Activated T-helper 1 cell treated with anti-CD3 and anti-CD28 coated beads, Interleukin-12 subunit alpha, Interleukin-12 subunit beta, Interleukin-2, Interleukin-4 antibody, amounts not matched to agents 30 ng/mL and 10 ng/mL and 1 ng/mL, durations not matched to agents 14 hours and 24 hours and 36 hours (primary cell): ENCODE results near the gene ADD2. TPM values are rescaled to one million over a fixed set of nuclear protein-coding genes. Genes with fewer than 3 reads are reported as not detected.
A peak's percentile ranks its signal among the peaks of the same experiment; 100 is the strongest.
"Not testable (repeated sequence)": the region's sequence is repeated elsewhere in the genome, so short reads cannot be mapped to it uniquely, and the experiment has no call there.

Source experiments
- DNase-seq: peaks from one replicate; pipeline ENCODE4 v3.0.0; 2021; ENCODE audit warnings: low spot score
- H3K27ac Mint-ChIP-seq: one replicate; pipeline ENCODE4 v1.8.0; 2021; ENCODE audit warnings: mild to moderate bottlenecking, mixed read lengths
- H3K27me3 Mint-ChIP-seq: one replicate; pipeline ENCODE4 v1.8.0; 2022; ENCODE audit warnings: mild to moderate bottlenecking, moderate library complexity, mixed read lengths; ENCODE audit not compliant: insufficient read depth
- H3K36me3 Mint-ChIP-seq: one replicate; pipeline ENCODE4 v1.8.0; 2021; ENCODE audit warnings: low read depth, mixed read lengths
- H3K4me1 Mint-ChIP-seq: one replicate; pipeline ENCODE4 v1.8.0; 2021; ENCODE audit warnings: low read depth, mixed read lengths
- H3K4me3 Mint-ChIP-seq: one replicate; pipeline ENCODE4 v1.8.0; 2021; ENCODE audit warnings: mild to moderate bottlenecking, moderate library complexity, mixed read lengths
- H3K9me3 Mint-ChIP-seq: one replicate; pipeline ENCODE4 v1.8.0; 2021; ENCODE audit warnings: mixed read lengths
- intact Hi-C: fragments of 100-400 bp; cut with micrococcal nuclease; formaldehyde crosslinking; loops from one replicate; pipeline ENCODE4 v1.15.1; 2024
- total RNA-seq: library from RNA; stranded (reverse); gene quantifications from 2 replicates; pipeline ENCODE4 v1.2.3, GENCODE V29; 2022

The ADD2 gene, protein sequence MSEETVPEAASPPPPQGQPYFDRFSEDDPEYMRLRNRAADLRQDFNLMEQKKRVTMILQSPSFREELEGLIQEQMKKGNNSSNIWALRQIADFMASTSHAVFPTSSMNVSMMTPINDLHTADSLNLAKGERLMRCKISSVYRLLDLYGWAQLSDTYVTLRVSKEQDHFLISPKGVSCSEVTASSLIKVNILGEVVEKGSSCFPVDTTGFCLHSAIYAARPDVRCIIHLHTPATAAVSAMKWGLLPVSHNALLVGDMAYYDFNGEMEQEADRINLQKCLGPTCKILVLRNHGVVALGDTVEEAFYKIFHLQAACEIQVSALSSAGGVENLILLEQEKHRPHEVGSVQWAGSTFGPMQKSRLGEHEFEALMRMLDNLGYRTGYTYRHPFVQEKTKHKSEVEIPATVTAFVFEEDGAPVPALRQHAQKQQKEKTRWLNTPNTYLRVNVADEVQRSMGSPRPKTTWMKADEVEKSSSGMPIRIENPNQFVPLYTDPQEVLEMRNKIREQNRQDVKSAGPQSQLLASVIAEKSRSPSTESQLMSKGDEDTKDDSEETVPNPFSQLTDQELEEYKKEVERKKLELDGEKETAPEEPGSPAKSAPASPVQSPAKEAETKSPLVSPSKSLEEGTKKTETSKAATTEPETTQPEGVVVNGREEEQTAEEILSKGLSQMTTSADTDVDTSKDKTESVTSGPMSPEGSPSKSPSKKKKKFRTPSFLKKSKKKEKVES
- total RNA-seq: 6.9 and 9.0 TPM in 2 replicates

DNA sequence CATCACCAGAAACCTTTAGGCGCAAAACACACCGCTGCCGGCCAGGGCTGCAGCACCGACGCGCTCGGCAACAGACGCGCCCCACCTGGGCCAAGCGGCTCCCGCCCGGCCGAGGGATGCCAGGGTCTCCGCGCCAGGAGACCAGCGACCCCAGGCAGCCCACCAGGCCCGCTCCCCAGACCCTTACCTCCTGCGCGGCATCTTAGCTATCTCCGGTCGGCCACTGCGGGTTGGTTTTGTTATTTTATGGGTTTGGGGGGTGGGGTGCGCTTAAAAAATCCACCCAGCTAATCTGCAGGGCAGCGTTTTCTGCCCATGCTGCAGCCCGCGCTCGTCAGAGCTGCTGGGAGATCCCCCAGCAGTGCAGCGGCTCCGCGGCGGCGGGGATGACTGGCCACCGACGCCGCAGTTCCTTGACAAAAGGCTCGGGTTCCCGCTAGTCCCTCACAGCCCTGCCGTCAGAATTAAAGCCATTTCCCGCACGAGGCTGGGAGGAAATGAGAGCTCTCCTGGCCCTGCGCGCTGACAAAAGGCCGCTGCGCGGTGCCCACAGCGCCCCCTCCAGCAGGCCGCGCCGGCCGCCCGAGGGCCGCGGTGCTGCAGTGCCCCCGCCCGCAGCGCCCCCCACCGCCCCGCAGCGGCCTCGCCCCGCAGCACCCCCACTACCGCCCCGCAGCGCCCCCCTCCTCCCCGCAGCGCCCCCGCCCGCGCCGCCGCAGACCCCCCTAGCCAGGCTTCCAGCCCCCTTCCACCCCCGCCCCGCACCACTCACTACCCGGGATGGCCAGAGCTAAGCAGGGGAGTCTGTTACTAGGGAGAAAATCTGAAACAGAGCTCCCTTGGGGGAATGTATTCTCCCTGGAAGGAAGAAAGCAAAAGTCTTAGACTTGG, at the start of gene ADD2:
ADD2 (minus strand) TSS at position 502 of the 891 bp plus-strand sequence. CDS start 61,792 bp downstream, outside the sequence.
- intact Hi-C loops: loop anchor here (5.0 kb wide), 2 partner anchors 111 to 466 kb away; partner anchors contain the start of gene FAM136A
- peaks cover 2% of the 10 kb centered on the region for H3K36me3 Mint-ChIP-seq
- H3K27ac Mint-ChIP-seq: peak within 1 kb of the TSS; percentile 76
- H3K4me1 Mint-ChIP-seq: peaks cover 26% of the 10 kb centered on the region
- no peaks in the 10 kb centered on the region for H3K9me3 Mint-ChIP-seq
- peak; percentile 48 for DNase-seq
- H3K27me3 Mint-ChIP-seq: peaks cover 37% of the 10 kb centered on the region
- H3K4me3 Mint-ChIP-seq: peak within 1 kb of the TSS; percentile 89

DNA sequence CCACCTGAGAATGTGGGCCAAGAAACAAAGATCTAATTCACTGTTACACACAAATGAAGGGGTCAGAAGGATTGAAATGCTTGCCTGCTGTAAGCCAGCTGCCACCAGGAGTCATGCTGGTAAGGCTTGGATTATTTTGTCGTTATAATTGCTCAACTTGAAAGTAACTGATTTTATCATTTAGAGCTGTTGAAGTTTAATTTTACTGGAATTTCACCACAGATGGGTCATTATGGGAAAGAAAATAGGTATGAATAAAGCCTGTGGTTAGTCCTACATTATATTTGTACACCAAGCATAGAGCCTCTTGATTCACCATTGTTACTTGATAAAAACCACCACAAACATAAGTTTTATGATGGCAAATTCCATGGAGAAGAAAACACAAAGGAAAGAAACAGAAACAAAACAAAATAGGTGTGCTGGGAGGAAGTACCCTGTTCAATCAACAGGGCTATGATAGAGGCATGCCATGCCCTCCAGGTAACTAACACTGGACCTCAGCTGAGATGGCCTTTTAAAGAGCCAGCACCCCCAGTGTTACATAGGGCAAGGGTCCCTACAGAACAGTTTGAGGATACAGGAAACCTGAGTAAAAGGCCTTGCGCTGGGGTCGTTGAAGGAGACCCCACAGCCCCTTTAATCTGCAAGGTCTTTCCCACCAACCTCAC, 49.4 kb upstream of the ADD2 start:
- intact Hi-C loops: no loop called here
- Mint-ChIP-seq H3K4me1 (peaks cover 6% of the 10 kb centered on the region), H3K4me3 (no peak overlapping the region), H3K36me3 (no peaks in the 10 kb centered on the region), H3K9me3 (no peaks in the 10 kb centered on the region), H3K27ac (no peak overlapping the region), H3K27me3 (no peaks in the 10 kb centered on the region)
- DNase-seq: no peak

DNA sequence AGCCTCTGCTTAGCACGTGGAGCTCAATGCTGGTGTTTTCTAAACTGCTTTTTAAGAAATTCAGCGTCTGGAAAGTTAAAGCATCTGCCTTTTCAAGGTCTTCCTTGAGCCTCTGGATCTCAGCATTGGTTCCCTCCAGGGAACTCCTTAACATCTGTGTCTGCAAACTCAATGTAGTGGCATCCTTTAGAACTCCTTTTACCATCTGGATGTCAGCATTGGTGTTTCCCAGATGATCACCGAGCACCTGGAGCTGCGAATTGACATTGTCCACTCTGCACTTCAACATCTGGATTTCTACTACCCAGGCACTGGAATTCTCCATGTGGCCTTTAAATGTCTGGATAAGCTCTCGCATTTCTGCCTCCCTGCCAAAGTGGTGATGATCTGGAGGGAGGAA, 48.7 kb upstream of the ADD2 start:
- Mint-ChIP-seq H3K9me3 (no peaks in the 10 kb centered on the region), H3K36me3 (no peaks in the 10 kb centered on the region), H3K27me3 (no peaks in the 10 kb centered on the region), H3K4me1 (peaks cover 6% of the 10 kb centered on the region), H3K27ac (no peak overlapping the region), H3K4me3 (no peak overlapping the region)
- DNase-seq: no peak
- intact Hi-C loops: no loop called here

DNA sequence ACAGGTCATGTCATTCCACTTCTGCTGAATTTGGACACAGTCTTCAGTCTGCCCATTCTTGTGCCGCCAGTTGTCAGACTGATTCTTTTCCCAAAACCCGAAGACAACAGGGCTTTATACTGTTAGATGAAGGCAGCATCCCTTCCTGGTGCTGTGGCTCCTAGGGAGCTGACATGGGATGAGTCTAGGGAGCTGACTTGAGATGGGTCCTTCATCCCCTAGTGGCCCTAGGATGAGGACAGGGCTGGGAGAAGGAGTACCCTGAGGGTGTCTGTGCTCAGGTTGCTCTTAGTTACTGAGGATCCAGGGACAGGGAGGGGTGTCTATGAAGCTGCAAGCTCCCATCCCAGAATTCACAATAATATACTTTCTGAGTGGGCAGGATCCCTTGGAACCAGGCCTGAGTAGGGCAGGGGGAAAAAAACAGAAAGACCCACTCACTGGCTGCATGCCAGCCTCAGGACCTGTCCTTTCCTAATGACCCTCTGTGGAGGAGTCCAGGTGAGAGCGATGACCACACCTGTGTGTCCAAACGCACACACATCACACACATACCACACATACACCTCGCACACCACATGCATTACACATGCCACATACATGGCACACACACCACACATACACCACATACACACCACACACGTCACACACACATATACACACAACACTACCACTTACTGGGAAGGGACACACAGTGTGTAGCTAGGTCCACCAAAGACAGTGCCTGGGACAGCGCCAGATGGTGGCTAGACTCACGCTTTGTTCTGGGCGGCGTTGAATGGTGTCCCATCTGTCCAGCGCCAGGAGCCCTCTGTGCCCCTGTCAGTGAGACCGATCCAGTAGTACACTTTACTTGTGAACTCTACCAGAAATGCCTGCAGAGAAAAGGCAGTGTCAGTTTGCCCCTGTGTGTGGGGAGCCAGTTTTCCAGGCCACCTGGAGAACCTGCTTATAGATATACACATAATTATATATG, 41.3 kb upstream of the ADD2 start:
- Mint-ChIP-seq H3K9me3 (no peaks in the 10 kb centered on the region), H3K36me3 (no peaks in the 10 kb centered on the region), H3K27me3 (no peaks in the 10 kb centered on the region), H3K4me1 (no peaks in the 10 kb centered on the region), H3K27ac (no peak overlapping the region), H3K4me3 (no peak overlapping the region)
- intact Hi-C loops: no loop called here
- DNase-seq: no peak

DNA sequence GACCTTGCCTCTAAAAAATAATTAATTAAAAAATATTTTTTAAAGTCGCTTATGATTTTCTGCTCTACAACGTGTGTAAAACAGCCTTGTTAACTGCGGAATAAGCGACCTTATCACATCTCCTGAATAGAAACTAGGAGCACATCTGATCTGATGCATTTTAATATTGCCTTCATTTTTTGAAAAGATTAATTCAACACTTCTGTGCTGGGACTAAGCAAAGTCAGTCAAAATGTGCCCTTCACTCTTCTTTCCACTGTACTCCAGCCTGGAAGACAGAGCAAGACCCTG, 39.8 kb upstream of the ADD2 start:
- no peaks in the 10 kb centered on the region for H3K9me3 Mint-ChIP-seq
- intact Hi-C loops: no loop called here
- no peak for DNase-seq
- H3K27me3 Mint-ChIP-seq: no peaks in the 10 kb centered on the region
- H3K36me3 Mint-ChIP-seq: no peaks in the 10 kb centered on the region
- H3K4me1 Mint-ChIP-seq: no peaks in the 10 kb centered on the region
- no peak overlapping the region for H3K27ac Mint-ChIP-seq
- no peak overlapping the region for H3K4me3 Mint-ChIP-seq

DNA sequence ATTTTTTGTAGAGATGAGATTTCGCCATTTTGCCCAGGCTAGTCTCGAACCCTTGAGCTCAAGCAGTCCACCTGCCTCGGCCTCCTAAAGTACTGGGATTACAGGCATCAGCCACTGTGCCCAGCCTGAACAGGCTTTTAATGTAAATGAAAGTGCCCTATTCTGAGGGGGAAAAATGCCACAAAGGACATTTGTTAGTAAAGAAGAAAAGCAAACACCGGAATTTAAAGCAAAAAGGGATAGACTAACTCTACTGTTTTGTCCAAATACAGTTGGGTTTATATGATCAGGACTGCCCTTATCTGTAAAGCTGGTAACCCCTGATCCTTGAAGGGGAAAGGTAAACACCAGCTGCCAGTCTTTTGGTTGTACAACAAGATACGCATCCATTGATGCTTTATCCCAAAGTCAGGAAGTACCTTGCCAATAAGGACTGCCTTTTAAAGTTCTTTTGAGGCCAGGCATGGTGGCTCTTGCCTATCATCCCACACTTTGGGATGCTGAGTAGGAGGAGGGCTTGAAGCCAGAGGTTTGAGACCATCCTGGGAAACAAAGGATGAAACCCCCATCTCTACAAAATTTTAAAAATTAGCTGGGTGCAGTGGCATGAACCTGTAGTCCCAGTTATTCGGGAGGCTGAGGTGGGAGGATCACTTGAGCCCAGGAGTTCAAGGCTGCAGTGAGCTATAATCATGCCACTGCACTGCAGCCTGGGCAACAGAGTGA, 39.3 kb upstream of the ADD2 start:
- intact Hi-C loops: no loop called here
- Mint-ChIP-seq H3K9me3 (no peaks in the 10 kb centered on the region), H3K4me1 (no peaks in the 10 kb centered on the region), H3K27me3 (no peaks in the 10 kb centered on the region), H3K4me3 (no peak overlapping the region), H3K36me3 (no peaks in the 10 kb centered on the region), H3K27ac (no peak overlapping the region)
- DNase-seq: no peak

DNA sequence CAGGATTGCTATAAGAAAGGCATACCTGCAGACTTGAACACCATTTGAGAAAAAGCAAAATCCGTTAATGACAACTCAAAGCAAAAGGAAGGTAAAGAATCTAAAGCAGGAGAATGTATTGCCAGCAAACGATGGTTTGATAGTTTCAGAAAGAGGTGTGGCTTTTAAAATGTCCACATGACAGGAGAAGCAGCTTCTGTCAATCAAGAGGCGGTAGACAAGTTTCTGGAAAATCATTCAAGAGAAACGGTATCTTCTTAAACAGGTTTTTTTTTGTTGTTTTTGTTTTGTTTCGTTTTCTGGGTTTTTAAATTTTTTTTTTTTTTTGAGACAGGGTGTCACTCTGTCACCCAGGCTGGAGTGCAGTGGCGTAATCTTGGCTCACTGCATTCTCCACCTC, 38.6 kb upstream of the ADD2 start:
- Mint-ChIP-seq H3K4me1 (no peaks in the 10 kb centered on the region), H3K36me3 (no peaks in the 10 kb centered on the region), H3K4me3 (no peak overlapping the region), H3K9me3 (no peaks in the 10 kb centered on the region), H3K27ac (no peak overlapping the region), H3K27me3 (no peaks in the 10 kb centered on the region)
- DNase-seq: no peak
- intact Hi-C loops: no loop called here

DNA sequence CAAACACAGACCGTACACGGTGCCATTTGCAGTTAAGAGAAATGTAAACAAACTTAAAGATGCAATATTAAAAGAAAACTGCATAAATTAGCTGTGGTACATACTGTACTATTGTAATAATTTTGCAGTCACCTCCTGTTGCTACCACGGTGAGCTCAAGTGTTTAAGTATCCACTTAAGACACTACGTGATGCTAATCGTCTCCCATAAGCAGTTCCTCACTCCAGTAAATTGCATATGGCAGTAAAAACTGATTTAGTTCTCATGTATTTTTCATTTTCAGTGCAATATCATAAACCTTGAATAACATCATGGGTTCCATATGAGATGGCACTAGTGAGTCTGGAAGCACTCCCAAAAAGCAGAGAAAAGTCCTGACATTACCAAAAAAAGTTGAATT, 38.0 kb upstream of the ADD2 start:
- Mint-ChIP-seq H3K27ac (no peak overlapping the region), H3K27me3 (no peaks in the 10 kb centered on the region), H3K9me3 (no peaks in the 10 kb centered on the region), H3K4me3 (no peak overlapping the region), H3K36me3 (no peaks in the 10 kb centered on the region), H3K4me1 (no peaks in the 10 kb centered on the region)
- no peak for DNase-seq
- intact Hi-C loops: no loop called here

DNA sequence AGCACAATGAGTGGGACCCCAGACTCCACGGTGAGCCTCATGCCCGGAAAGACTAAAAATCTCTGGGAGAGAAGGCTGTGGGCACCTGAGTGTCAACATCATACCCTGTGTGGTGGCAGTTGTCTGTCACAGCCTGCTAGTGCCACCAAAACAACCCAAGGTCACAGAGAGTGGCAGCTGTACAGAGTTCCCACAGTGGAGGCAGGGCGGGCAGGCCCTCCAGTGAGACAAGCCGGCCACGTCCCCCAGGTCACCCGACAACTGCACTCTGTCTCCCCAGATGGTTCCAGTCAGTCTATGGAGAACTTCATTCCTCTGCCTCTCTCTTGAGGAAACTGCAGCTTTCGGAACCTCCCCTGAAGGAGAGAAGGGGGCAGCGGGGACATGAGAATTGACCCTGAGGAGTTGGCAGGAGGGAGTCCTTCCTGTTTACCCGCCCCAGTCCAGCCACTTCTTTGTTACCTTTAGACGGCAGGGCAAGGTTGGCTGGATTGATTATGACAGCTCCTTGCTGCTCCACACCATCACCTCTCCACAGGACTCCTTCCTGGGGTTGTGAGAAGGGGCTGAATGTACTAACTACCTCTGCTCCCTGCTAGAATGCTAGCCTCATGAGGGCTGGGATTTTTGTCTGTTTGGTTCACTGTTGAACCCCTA, 33.7 kb upstream of the ADD2 start:
- Mint-ChIP-seq H3K36me3 (peaks cover 3% of the 10 kb centered on the region), H3K4me1 (peaks cover 4% of the 10 kb centered on the region), H3K27me3 (no peaks in the 10 kb centered on the region), H3K27ac (no peak overlapping the region), H3K4me3 (no peak overlapping the region), H3K9me3 (peaks cover 12% of the 10 kb centered on the region)
- no peak for DNase-seq
- intact Hi-C loops: no loop called here

DNA sequence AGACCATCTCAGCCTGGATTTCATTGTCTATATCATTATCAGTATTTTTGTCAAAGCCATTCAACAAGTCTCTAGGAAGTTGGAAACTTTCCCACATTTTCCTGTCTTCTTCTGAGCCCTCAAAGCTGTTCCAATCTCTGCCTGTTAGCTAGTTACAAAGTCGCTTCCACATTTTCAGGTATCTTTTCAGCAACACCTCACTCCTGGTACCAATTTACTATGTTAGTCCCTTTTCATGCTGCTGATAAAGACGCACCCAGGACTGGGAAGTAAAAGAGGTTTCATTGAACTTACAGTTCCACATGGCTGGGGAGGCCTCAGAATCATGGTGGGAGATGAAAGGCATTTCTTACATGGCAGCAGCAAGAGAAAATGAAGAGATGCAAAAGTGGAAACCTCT, 31.7 kb upstream of the ADD2 start:
- Mint-ChIP-seq H3K4me1 (peaks cover 4% of the 10 kb centered on the region), H3K27ac (no peak overlapping the region), H3K4me3 (no peak overlapping the region), H3K27me3 (no peaks in the 10 kb centered on the region), H3K9me3 (peaks cover 12% of the 10 kb centered on the region), H3K36me3 (peaks cover 3% of the 10 kb centered on the region)
- intact Hi-C loops: no loop called here
- no peak for DNase-seq

DNA sequence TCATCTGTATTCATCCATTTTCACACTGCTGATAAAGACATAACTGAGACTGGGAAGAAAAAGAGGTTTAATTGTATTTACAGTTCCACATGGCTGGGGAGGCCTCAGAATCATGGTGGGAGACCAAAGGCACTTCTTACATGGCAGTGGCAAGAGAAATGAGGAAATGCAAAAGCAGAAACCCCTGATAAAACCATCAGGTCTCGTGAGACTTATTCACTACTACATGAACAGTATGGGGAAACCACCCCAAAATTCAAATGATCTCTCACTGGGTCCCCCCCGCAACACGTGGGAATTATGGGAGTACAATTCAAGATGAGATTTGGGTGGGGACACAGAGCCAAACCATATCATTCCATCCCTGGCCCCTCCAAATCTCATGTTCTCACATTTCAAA, 30.0 kb upstream of the ADD2 start:
- not testable (repeated sequence) for H3K4me1 Mint-ChIP-seq

More for the DNA sequence above, 30.0 kb upstream of the ADD2 start:
- H3K27ac Mint-ChIP-seq, H3K27me3 Mint-ChIP-seq, intact Hi-C loops, H3K36me3 Mint-ChIP-seq, H3K4me3 Mint-ChIP-seq, DNase-seq: not testable (repeated sequence)
- H3K9me3 Mint-ChIP-seq: peaks cover 12% of the 10 kb centered on the region
